ENCODE measurements around the gene PKIG. TPM values are rescaled to one million over a fixed set of nuclear protein-coding genes. Genes with fewer than 3 reads are reported as not detected.

PKIG gene
- total and polyA plus RNA-seq, 2 of the 8 experiments (the other 6 are each of a cell fraction or from before 2014, with no cell fraction given): 26.7 to 34.3 TPM

- FAIRE-seq: no peak
- Histone ChIP-seq H3K79me2 (ENCODE audit: control insufficient read depth in 1 of 2, insufficient read depth in 2 of 2, low read length in 2 of 2) (no peaks in the 10 kb centered on the region), H3K23me2 (ENCODE audit: low read depth, low read length) (peaks cover 11% of the 10 kb centered on the region), H2AK5ac (ENCODE audit: low read depth, low read length) (no peak overlapping the region; the same call in 1 of the 2 replicates), H3K14ac (ENCODE audit: insufficient read length) (no peak overlapping the region), H2BK5ac (ENCODE audit: low read depth, low read length) (no peak overlapping the region), H4K5ac (ENCODE audit: insufficient read length, low read depth, low read length) (no peak overlapping the region), H3K4ac (replicated peaks; ENCODE audit: insufficient read length, low read depth, low read length) (no peak overlapping the region), H3K23ac (ENCODE audit: insufficient read length) (no peak overlapping the region), H3K27me3 (replicated peaks in 1 of 4; ENCODE audit: control insufficient read depth in 3 of 4, extremely low read depth in 1 of 4, insufficient read depth in 3 of 4, low read length in 3 of 4) (peaks cover 0 to 20% (median 13%) of the 10 kb centered on the region in 4 experiments; a peak in 6 of 7 replicates), H3K36me3 (ENCODE audit: control insufficient read depth in 2 of 4, insufficient read depth in 4 of 4, low read length in 3 of 4) (no peaks in the 10 kb centered on the region), H3K9ac (replicated peaks in 1 of 4; ENCODE audit: extremely low read depth in 1 of 4, low read depth in 3 of 4, low read length in 3 of 4) (no peak overlapping the region), H4K8ac (ENCODE audit: extremely low read depth, insufficient read depth, low read length) (no peak overlapping the region), H4K20me1 (replicated peaks in 1 of 2; ENCODE audit: control insufficient read depth in 1 of 2, insufficient read depth in 2 of 2, low read length in 2 of 2) (no peaks in the 10 kb centered on the region), H3K56ac (replicated peaks; ENCODE audit: insufficient read length, low read depth, low read length) (no peak overlapping the region), H2BK20ac (ENCODE audit: low read length) (no peak overlapping the region), H3K9me3 (ENCODE audit: insufficient read depth in 2 of 2, low read depth in 1 of 2, low read length in 1 of 2) (no peaks in the 10 kb centered on the region), H4K91ac (replicated peaks; ENCODE audit: insufficient read length, low read length) (no peak overlapping the region), H3K79me1 (ENCODE audit: low read depth, low read length) (no peaks in the 10 kb centered on the region), H2AFZ (ENCODE audit: low read length) (no peak overlapping the region), H3K4me2 (ENCODE audit: insufficient read depth in 1 of 2, low read depth in 2 of 2, low read length in 2 of 2) (no peak overlapping the region), H2BK15ac (ENCODE audit: low read length) (no peak overlapping the region), H3K4me3 (ENCODE audit: extremely low read depth in 1 of 4, insufficient read depth in 2 of 4, low read depth in 3 of 4, low read length in 4 of 4) (no peak overlapping the region), H3K18ac (ENCODE audit: extremely low read depth, low read length) (no peak overlapping the region), H2BK12ac (ENCODE audit: low read depth, low read length) (peak overlapping the region; percentile 32; the same call in 1 of the 2 replicates), H3K4me1 (replicated peaks in 1 of 4; ENCODE audit: control insufficient read depth in 3 of 4, insufficient read depth in 4 of 4, low read length in 3 of 4) (peaks cover 10 to 23% (median 20%) of the 10 kb centered on the region in 4 experiments), H2BK120ac (replicated peaks; ENCODE audit: low read depth, low read length) (no peak overlapping the region), H3K27ac (ENCODE audit: low read depth, low read length) (no peak overlapping the region)
- no peak for TF ChIP-seq JUN (IDR thresholded peaks at IDR 0.05; ENCODE audit: low read depth, low read length)
- no peak for TF ChIP-seq TEAD4 (IDR thresholded peaks at IDR 0.05; ENCODE audit: low read depth, low read length)
- no peak for TF ChIP-seq RXRA (IDR thresholded peaks at IDR 0.05; ENCODE audit: insufficient read depth, low read depth, low read length)
- TF ChIP-seq EZH2 (IDR thresholded peaks at IDR 0.05; ENCODE audit: low read depth, low read length, severe bottlenecking): no peak
- no peak for TF ChIP-seq GTF2F1 (IDR thresholded peaks at IDR 0.05; ENCODE audit: borderline replicate concordance, low read depth, low read length)
- TF ChIP-seq MAX (IDR thresholded peaks at IDR 0.05): no peak
- TF ChIP-seq NANOG (IDR thresholded peaks at IDR 0.05; ENCODE audit: insufficient read depth, low read depth, low read length, poor library complexity, severe bottlenecking): no peak
- no peak for DNase-seq (ENCODE audit: low read depth in 1 of 2, low spot score in 2 of 2)
- CTCF ChIA-PET (ENCODE audit: partially characterized antibody): interaction anchor here (0.6 to 11.0 kb wide), 12 partner anchors 9 to 1793 kb away, joined by 3 to 83 read pairs (median 4); no protein-coding TSS in a partner anchor
- POLR2A ChIA-PET (ENCODE audit: partially characterized antibody): interaction anchor here (0.5 kb wide), 1 partner anchor 485 kb away, joined by 3 read pairs; no protein-coding TSS in a partner anchor
- 88% methylated on average over 3 of the region's 3 CpGs; no CpG with 5 or more reads in 1 of the 2 experiments for WGBS, 2 experiments (ENCODE audit: extremely low coverage in 1 of 2, insufficient coverage in 1 of 2, insufficient read length in 1 of 2, insufficient replicate concordance in 2 of 2, low coverage in 1 of 2, low lambda C conversion rate in 2 of 2, missing lambda C conversion rate in 1 of 2)
Measured at GRCh38 chr20:44649126-44649525, 66.7 kb downstream of the PKIG start.
